ENCODE measurements around the gene SCFD1.
"Not testable (repeated sequence)": the region's sequence is repeated elsewhere in the genome, so short reads cannot be mapped to it uniquely, and the experiment has no call there.

Gene SCFD1

GRCh38 chr14:30610787-30611343 is 11.3 kb upstream of the SCFD1 start:
- no peak for DNase-seq (ENCODE audit: low read depth)

GRCh38 chr14:30614155-30614554 is 8.0 kb upstream of the SCFD1 start:
- DNase-seq (ENCODE audit: low read depth), result no peak

- no peak for DNase-seq (ENCODE audit: low read depth)
Measured at GRCh38 chr14:30620178-30620577, 1.9 kb upstream of the SCFD1 start.

DNA sequence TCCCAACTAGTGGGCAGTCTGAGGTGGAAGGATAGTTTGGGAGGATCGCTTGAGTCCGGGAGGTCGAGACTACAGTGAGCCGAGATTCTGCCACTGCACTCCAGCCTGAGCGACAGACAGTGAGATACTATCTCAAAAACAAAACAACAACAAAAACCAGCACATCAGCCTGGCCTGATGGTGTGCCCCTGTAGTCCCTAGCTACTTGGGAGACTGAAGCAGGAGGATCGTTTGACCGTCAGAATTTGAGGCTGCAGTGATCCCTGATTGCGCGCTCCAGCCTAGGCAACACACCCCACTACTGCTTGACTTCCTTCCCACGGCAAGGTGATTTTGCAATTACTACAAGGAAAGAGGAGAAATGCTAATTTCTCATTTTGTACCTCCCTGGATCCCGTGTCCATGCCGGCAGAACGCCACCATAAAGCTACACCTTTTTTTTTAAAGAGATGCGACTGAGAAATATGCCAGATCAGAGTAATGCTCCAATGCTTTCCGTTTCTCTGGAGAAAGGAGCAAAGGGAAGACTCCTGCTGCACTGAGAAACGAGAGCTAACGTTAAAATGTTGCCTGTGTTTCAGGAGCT is 672 bp upstream of the SCFD1 start:
- peak; percentile 5 for DNase-seq (ENCODE audit: low read depth)

DNA sequence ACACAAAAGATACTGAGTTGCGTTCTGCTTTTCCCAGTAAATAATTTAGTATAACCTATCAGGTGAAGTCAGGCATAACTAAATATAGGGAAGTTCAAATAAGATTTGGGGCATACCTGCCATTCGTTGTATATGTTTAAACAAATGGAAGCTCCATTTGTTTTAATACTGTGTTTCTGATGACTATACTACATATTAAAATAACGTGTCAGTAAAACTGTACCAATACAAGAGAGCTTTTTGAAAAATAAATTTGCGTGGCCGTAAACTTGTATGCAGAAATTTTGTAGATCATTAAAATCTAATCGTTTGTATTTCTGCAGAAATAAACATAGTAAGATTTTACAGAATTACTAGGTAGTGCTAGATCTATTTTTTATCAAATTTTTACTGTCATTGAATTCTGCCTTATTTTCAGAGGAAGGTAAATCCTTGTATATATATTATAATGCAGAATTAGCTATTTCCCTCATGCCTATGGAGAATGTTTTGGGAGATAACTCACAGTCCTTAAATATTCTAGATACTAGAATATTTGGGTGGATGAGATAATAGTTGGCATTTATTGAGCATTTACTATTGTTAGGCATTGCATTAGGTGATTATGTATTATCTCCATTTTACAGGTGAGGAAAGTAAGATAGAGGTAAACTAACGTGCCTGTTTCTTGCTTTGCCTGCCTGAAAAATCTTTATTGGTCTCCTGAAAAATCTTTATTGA is 1.5 kb downstream of the SCFD1 start:
- no peak for DNase-seq (ENCODE audit: low read depth)

DNA sequence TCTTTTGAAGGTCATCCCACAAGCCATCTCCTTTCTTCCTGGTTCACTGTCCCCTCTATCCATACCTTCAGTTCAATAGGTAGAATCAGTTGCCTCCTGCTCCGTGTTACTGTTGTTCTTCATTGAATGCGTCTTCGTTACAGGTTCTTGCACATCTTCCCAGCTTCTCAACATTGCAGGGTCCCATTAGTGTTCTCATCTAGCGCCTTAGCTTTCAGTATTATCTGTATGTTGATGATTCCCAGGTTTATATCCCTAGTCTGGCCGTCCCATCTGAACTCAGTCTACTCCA is 2.0 kb downstream of the SCFD1 start:
- no peak for DNase-seq (ENCODE audit: low read depth)

DNA sequence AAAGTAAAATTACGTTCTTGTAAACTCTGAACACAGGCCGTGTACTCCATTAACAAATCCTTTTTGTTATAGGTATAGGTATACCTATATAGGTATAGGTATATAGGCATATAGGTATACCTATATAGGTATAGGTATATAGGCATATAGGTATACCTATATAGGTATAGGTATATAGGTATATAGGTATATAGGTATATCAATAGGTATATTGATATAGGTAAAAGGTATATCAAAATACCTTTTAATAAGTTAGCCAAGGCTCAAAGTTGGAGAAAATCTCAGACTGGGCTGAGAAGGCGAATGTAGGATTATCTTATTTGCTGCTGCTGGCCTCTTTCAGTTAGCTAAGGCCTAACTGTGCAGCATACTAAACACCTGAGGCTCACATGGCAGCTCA is 3.4 kb downstream of the SCFD1 start:
- no peak for DNase-seq (ENCODE audit: low read depth)

GRCh38 chr14:30629432-30629831 is 7.3 kb downstream of the SCFD1 start:
- not testable (repeated sequence) for DNase-seq (ENCODE audit: low read depth)

DNA sequence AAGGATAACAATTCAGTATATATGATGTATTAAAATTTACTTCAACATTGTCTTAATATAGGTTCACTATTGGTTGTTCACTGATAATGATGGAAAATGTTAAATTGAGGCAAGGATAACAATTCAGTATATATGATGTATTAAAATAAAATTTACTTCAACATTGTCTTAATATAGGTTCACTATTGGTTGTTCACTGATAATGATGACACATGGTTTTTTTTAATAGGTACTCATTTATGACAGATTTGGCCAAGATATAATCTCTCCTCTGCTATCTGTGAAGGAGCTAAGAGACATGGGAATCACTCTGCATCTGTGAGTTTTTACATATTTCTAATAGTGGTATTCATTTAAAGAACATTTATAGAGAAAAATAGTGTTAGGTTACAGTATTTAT is 8.1 kb downstream of the SCFD1 start:
- DNase-seq (ENCODE audit: low read depth), result no peak

- no peak for DNase-seq (ENCODE audit: low read depth)
Measured at GRCh38 chr14:30632730-30633129, 10.6 kb downstream of the SCFD1 start.

DNA sequence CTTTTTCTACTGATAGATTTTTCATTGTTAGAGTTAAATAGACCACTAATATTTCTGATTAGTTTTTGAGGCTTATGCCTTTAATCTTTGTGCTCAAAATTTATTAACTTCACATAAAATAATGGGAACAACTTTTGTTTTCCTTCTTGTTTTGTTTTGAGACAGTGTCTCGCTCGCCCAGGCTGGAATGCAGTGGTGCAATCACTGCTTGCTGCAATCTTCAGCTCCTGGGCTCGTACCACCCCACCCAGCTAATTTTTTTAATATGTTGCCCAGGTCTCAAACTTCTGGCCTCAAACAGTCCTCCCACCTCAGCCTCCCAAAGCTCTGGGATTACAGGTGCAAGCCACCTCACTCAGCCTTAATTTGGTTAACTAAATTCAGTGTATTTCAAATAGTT is 16.8 kb downstream of the SCFD1 start:
- no peak for DNase-seq (ENCODE audit: low read depth)

DNA sequence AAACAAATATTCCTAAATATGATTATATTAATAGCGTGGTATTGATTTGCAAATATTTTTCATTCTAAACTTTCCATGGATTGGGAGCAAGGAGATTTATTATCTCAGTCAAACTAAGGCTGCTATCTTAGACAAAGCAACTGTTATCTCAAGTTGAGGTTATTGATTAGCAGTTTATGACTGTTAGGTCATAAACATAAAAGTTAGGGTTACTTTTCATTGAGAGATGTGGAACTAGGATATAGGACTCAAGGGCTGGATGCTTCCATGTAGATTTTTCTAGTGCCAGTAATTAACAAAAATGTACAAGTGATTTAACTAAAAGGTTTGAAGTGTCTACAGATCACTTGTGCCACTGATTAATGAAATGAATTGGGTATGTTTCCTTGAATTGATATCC is 19.1 kb downstream of the SCFD1 start:
- DNase-seq (ENCODE audit: low read depth), result no peak

DNA sequence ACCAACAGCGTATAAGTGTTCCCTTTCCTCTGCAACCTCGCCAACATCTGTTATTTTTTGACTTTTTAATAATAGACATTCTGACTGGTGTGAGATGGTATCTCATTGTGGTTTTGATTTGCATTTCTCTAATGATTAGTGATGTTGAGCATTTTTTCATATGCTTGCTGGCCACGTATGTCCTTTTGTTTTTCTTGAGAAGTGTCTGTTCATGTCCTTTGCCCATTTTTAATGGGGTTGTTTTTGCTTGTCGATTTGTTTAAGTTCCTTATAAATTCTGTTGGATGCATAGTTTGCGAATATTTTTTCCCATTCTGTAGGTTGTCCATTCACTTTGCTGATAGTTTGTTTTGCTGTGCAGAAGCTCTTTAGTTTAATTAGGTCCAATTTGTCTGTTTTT is 22.3 kb downstream of the SCFD1 start:
- not testable (repeated sequence) for DNase-seq (ENCODE audit: low read depth)

DNA sequence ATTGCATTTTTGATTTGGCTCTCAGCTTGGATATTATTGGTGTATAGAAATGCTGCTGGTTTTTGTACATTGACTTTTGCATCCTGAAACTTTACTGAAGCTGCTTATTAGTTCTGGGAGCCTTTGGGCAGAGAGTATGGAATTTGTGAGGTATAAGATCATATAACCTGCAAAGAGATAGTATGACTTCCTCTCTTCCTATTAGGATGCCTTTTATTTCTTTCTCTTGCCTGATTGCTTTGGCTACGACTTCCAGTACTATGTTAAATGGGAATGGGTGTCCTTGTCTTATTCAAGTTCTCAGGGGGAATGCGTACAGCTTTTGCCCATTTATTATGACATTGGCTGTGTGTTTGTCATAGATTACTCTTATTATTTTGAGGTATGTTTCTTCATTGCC is 23.5 kb downstream of the SCFD1 start:
- DNase-seq (ENCODE audit: low read depth), result no peak

DNA sequence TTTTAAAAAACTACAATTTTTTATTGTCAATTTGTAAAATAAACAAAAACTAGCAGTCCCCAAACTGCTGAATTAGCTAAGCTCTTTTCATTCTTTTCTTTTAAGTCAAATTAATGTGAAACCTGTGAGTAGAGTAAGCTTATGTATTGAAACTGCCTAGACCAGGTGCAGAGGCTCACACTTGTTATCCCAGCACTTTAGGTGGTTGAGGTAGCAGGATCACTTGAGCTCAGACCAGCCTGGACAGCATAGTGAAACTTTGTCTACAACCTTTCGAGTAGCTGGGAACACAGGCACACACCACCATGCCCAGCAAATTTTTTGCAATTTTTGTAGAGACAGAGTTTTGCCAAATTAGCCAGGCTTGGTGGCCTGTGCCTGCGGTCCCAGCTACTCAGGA is 26.4 kb downstream of the SCFD1 start:
- DNase-seq (ENCODE audit: low read depth), result no peak

GRCh38 chr14:30651937-30652336 is 29.8 kb downstream of the SCFD1 start:
- DNase-seq (ENCODE audit: low read depth), result no peak

DNA sequence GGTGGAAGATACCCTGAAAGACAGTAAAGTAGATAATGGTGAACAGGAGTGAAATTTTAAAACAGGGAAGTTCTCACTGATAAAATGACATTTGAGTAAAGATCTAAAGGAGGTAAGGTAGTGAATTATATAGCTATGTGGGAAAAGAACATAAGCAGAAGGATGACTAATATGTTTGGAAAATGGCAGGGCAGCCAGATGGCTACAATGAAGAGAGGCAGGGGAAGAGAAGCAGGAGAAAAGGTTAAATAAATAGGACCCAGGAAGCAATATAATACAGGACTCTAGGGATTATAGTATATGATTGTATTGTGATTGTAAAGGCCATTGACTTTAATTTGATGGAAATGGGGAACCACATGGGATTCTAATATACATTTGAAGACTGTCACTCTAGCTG is 33.0 kb downstream of the SCFD1 start:
- no peak for DNase-seq (ENCODE audit: low read depth)

DNA sequence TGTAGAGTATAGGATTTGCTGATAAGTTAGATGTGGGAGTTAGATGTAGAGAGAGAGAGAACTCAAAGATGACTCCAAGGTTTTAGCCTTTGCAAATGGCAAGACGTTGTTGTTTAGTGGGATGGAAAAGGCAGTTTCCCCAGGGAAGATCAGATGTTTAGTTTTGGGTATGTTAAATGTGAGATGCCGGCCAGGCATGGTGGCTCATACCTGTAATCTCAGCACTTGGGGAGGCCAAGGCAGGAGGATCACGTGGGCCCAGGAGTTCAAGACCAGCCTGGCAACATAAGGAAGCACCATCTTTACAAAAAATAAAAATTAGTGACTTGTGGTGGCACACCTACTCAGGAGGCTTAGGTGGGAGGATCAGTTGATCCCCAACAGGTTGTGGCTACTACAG is 33.5 kb downstream of the SCFD1 start:
- DNase-seq (ENCODE audit: low read depth), result no peak

DNA sequence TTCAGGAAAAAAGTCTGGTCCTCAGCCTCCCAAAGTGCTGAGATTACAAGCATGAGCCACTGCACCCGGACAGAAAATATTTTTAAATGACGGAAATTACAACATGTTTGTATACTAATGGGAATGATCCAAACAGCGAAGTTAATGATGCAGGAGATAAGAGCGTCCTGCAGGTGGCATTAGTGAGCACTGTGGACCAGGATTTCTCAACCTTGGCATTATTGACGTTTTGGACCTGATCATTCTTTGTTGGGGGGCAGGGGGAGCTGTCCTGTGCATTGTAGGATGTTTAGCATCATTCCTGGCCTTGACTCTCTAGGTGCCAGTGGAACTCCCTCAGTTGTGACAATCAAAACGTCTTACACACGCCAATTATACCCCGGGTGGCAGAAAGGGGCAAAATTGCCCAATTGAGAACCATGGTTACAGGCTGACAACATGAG is 34.1 kb downstream of the SCFD1 start:
- peak; percentile 7 for DNase-seq (ENCODE audit: low read depth)

DNA sequence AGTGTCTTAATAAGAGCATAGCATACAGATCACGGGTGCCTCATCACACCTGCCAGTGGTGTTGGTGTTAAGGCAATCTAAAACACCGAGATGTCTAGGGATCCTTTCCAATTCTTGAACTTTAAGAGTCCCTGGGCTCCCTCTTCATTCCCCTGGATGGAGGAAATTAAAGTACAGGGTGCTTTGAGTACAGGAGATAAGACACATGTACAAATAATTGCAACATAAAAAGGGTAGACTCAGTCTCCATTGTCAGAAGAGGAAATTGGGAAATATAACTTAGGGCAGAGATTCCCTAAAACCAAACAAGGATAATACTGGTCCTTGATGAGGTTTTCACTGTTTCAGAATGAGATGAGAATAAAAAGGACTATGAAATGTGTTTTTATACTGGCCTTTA is 34.9 kb downstream of the SCFD1 start:
- no peak for DNase-seq (ENCODE audit: low read depth)

DNA sequence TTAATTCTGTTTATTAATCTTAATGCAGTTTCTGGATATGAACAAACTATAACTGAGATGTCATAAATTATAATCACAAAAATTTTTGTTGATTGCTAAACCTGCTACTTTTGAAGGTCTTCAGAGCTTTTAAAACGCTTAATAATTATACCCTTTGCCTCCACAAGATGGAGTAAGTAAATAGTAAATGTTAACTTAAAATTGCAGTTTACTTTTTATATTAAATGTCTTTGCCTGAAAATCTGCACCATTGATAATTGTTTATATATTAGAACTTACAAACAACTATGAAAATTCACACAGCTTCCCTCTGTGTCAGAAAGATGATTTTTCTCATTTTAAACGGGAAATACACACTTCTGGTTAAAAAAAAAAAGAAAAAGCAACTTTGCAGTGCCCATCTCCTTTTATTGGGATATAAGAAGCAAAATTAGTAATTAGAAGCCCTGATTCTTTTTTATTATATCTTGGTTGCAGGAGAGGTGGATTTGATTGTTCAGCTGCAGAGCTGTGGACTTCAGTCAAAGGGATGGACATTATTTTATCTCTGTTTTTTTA is 35.6 kb downstream of the SCFD1 start:
- no peak for DNase-seq (ENCODE audit: low read depth)

DNA sequence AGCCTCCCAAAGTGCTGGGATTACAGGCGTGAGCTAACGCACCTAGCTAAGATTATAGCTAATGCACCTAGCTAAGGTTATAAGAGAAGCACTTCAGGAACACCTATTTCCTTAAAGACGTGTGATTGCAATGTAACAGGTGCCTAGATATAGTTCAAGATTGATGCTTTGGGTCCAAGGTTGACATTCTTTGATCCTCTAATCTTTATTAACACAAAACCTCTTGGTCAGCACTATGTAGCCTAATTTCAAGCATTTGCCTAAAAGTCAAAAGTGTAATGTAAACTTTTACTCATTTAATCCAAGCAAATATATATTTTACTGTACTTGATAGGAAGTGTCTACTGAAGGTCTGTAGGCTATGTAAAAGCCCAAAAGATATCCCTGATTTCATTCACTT is 36.5 kb downstream of the SCFD1 start:
- DNase-seq (ENCODE audit: low read depth), result no peak

DNA sequence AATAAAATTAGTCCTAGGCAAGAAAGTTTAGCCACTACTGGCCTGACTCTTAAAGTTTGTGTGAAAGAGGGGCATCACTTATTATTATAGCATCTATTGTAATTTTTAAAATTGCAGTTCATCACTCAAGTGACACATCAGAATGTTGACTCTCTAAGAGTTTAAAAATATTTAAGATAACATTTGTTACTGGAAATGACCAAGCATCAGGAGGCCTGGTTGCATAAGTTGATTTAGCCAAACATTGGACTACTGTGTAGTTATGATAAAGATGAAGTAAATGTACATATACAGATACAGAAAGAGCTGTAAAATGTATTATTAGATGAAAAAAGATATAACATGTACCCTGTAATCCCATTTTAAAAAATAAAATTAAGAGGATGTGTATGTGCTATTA is 47.5 kb downstream of the SCFD1 start:
- DNase-seq (ENCODE audit: low read depth), result no peak

DNA sequence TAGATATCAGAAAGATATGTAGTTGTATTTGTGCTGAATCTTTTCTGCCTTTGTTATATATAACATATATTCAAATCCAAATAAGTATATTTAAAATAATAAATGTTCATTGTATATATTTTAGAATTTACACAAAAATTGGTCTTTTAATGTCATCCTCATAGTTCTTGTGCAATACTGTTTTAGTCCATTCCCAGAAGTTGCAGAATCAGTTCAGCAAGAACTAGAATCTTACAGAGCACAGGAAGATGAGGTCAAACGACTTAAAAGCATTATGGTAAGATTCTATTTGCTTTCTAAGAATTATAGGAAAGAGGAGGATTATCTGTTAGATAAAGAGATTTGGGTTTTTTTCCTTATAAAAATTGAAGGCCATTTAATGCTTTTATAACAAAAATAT is 51.0 kb downstream of the SCFD1 start:
- DNase-seq (ENCODE audit: low read depth), result no peak
